HCT116 (cell line): ENCODE data around the gene UBR2. TPM values are rescaled to one million over a fixed set of nuclear protein-coding genes. Genes with fewer than 3 reads are reported as not detected.

Experiments used
- ATAC-seq: fragments of 200-7000 bp; cut with Tn5 transposase; 2 replicates; pipeline ENCODE4 v1.9.1; 2020; ENCODE audit warnings: mild to moderate bottlenecking, moderate library complexity
- BruUV-seq: library from RNA; stranded (reverse); fragments of 400-500 nt; replicated peaks from 2 replicates; lab custom pipeline; 2021; lab: Mats Ljungman, UMichigan
- CTCF ChIA-PET: fragments of 300-600 bp; sonication (Branson Sonifier 250); formaldehyde crosslinking; loops from one replicate; lab custom pipeline; 2021; ENCODE audit warnings: antibody characterized with exemption; lab: Charles Lee
- POLR2A ChIA-PET: fragments of 300-600, 350-600 bp; sonication (Branson Sonifier 250); formaldehyde crosslinking; loops from one replicate; lab custom pipeline; 2021; ENCODE audit warnings: antibody characterized with exemption; lab: Charles Lee
- RAD21 ChIA-PET, 2 experiments: fragments of 300-600 bp; sonication (Branson Sonifier 250); formaldehyde crosslinking; loops; one replicate each; lab custom pipeline; 2023; ENCODE audit warnings: low total read pairs in 2 of 2; ENCODE audit not compliant: uncharacterized antibody in 2 of 2, unreplicated experiment in 2 of 2, low non-redundant PET in 1 of 2; lab: Charles Lee
- DNase-seq: peaks from one replicate; pipeline ENCODE4 v3.0.0-alpha.2; 2010; ENCODE audit warnings: low read depth, low spot score
- H2AFZ ChIP-seq: fragments of 200-600 bp; shearing (Covaris generic), sonication (generic); 2 replicates; pipeline ENCODE4 v1.6.1; 2017; ENCODE audit warnings: low read depth, mixed run types, mixed read lengths, antibody characterized with exemption, low read length; ENCODE audit not compliant: poor library complexity, severe bottlenecking
- H3K27ac ChIP-seq: 2 replicates; pipeline ENCODE4 v1.5.1; 2012; ENCODE audit warnings: low read depth, low read length
- H3K27me3 ChIP-seq: fragments of 200-600 bp; sonication (generic); 2 replicates; pipeline ENCODE4 v1.6.1; 2016; ENCODE audit warnings: mixed run types, low read length, mixed read lengths; ENCODE audit not compliant: insufficient read depth
- H3K36me3 ChIP-seq, 2 experiments: fragments of 200-500 bp in 1 of 2; fragments of 200-600 bp in 1 of 2; sonication (Bioruptor generic) in 1 of 2; sonication (generic) in 1 of 2; 2 replicates each; pipeline versions ENCODE4 v1.5.1 to v1.6.1; 2014 to 2016; ENCODE audit warnings: low read length in 2 of 2, inconsistent platforms in 1 of 2, mixed read lengths in 1 of 2, mixed run types in 1 of 2; ENCODE audit not compliant: insufficient read depth in 2 of 2, control insufficient read depth in 1 of 2
- H3K4me1 ChIP-seq, 2 experiments: fragments of 200-600 bp in 1 of 2; sonication (generic) in 1 of 2; 2 replicates each; pipeline versions ENCODE4 v1.5.1 to v1.6.1; 2012 to 2017; ENCODE audit warnings: low read length in 2 of 2, inconsistent platforms in 1 of 2, mild to moderate bottlenecking in 1 of 2, mixed read lengths in 1 of 2, mixed run types in 1 of 2, moderate library complexity in 1 of 2; ENCODE audit not compliant: insufficient read depth in 2 of 2, control insufficient read depth in 1 of 2
- H3K4me2 ChIP-seq: fragments of 200-600 bp; sonication (generic); 2 replicates; pipeline ENCODE4 v1.6.1; 2017; ENCODE audit warnings: mixed run types, low read length, mixed read lengths
- H3K4me3 ChIP-seq, 2 experiments: fragments of 200-600 bp in 1 of 2; sonication (generic) in 1 of 2; replicated peaks in 1 of 2; 2 replicates each; pipeline ENCODE4 v1.5.1; 2011 to 2016; ENCODE audit warnings: low read length in 2 of 2, control low read depth in 1 of 2, low read depth in 1 of 2, mild to moderate bottlenecking in 1 of 2, mixed read lengths in 1 of 2, mixed run types in 1 of 2
- H3K79me2 ChIP-seq: fragments of 200-600 bp; sonication (generic); 2 replicates; pipeline ENCODE4 v1.6.1; 2017; ENCODE audit warnings: mild to moderate bottlenecking, mixed run types, low read length, moderate library complexity, mixed read lengths; ENCODE audit not compliant: insufficient read depth
- H3K9ac ChIP-seq: fragments of 200-600 bp; sonication (generic); 2 replicates; pipeline ENCODE4 v1.6.1; 2016; ENCODE audit warnings: low read length, mixed read lengths
- H3K9me2 ChIP-seq: fragments of 200-600 bp; sonication (generic), shearing (Covaris generic); 2 replicates; pipeline ENCODE4 v1.6.1; 2017; ENCODE audit warnings: mixed run types, mild to moderate bottlenecking, moderate library complexity; ENCODE audit not compliant: insufficient read depth
- H3K9me3 ChIP-seq, 2 experiments: fragments of 200-500 bp in 1 of 2; fragments of 200-600 bp in 1 of 2; sonication (Bioruptor generic) in 1 of 2; sonication (generic) in 1 of 2; 2 replicates each; pipeline ENCODE4 v1.6.1; 2014 to 2017; ENCODE audit warnings: low read length in 2 of 2, mixed read lengths in 2 of 2, inconsistent platforms in 1 of 2, low read depth in 1 of 2, mild to moderate bottlenecking in 1 of 2, mixed run types in 1 of 2, moderate library complexity in 1 of 2; ENCODE audit not compliant: control insufficient read depth in 1 of 2, insufficient read depth in 1 of 2
- H4K20me1 ChIP-seq: fragments of 200-600 bp; sonication (generic), shearing (Covaris generic); 2 replicates; pipeline ENCODE4 v1.6.1; 2017; ENCODE audit warnings: mixed run types, mild to moderate bottlenecking, moderate library complexity; ENCODE audit not compliant: insufficient read depth
- ATF3 ChIP-seq: IDR thresholded peaks from 2 replicates; pipeline ENCODE4 v1.6.1; 2012
- CBX3 ChIP-seq: IDR thresholded peaks from 2 replicates; pipeline ENCODE4 v1.6.1; 2012; ENCODE audit warnings: low read depth
- CEBPB ChIP-seq: IDR thresholded peaks from 2 replicates; pipeline ENCODE4 v1.6.1; 2012; ENCODE audit warnings: low read depth
- CTCF ChIP-seq, 3 experiments: fragments of 200-600 bp in 1 of 3; sonication (generic) in 1 of 3; IDR thresholded peaks in 2 of 3; conservative IDR thresholded peaks in 1 of 3; 2 replicates each; pipeline ENCODE4 v1.5.1; 2012 to 2017; ENCODE audit warnings: low read depth in 2 of 3, low read length in 2 of 3, antibody characterized with exemption in 1 of 3, borderline replicate concordance in 1 of 3, control low read depth in 1 of 3, mild to moderate bottlenecking in 1 of 3, mixed read lengths in 1 of 3, mixed run types in 1 of 3, moderate library complexity in 1 of 3; ENCODE audit not compliant: insufficient read depth in 1 of 3
- EGR1 ChIP-seq: IDR thresholded peaks from 2 replicates; pipeline ENCODE4 v1.6.1; 2012; ENCODE audit warnings: low read depth
- EZH2 ChIP-seq: fragments of 200-600 bp; sonication (generic); IDR thresholded peaks from 2 replicates; pipeline ENCODE4 v1.6.1; 2017; ENCODE audit warnings: antibody characterized with exemption, mixed run types
- EZH2phosphoT487 ChIP-seq: fragments of 200-600 bp; IDR thresholded peaks from 2 replicates; pipeline ENCODE4 v1.6.1; 2018; ENCODE audit warnings: antibody characterized with exemption, borderline replicate concordance
- JUND ChIP-seq: IDR thresholded peaks from 2 replicates; pipeline ENCODE4 v1.6.1; 2012
- MAX ChIP-seq: IDR thresholded peaks from 2 replicates; pipeline ENCODE4 v1.6.1; 2012
- POLR2A ChIP-seq: IDR thresholded peaks from 2 replicates; pipeline ENCODE4 v1.7.0; 2011; ENCODE audit warnings: borderline replicate concordance; ENCODE audit not compliant: insufficient read depth, insufficient read length; ENCODE audit errors: extremely low read depth
- POLR2AphosphoS5 ChIP-seq: IDR thresholded peaks from 2 replicates; pipeline ENCODE4 v1.6.1; 2011; ENCODE audit warnings: mild to moderate bottlenecking, low read depth, low read length, moderate library complexity
- RAD21 ChIP-seq: IDR thresholded peaks from 2 replicates; pipeline ENCODE4 v1.6.1; 2012; ENCODE audit warnings: low read depth, mild to moderate bottlenecking
- REST ChIP-seq: IDR thresholded peaks from 2 replicates; pipeline ENCODE4 v1.6.1; 2012; ENCODE audit warnings: low read depth
- SIN3A ChIP-seq: IDR thresholded peaks from 2 replicates; pipeline ENCODE4 v1.6.1; 2012; ENCODE audit warnings: low read depth
- SP1 ChIP-seq: IDR thresholded peaks from 2 replicates; pipeline ENCODE4 v1.6.1; 2012; ENCODE audit warnings: low read depth
- SRF ChIP-seq: IDR thresholded peaks from 2 replicates; pipeline ENCODE4 v1.6.1; 2012; ENCODE audit warnings: low read depth
- YY1 ChIP-seq: IDR thresholded peaks from 2 replicates; pipeline ENCODE4 v1.6.1; 2011; ENCODE audit warnings: low read length, low read depth, moderate library complexity, mild to moderate bottlenecking; ENCODE audit not compliant: insufficient replicate concordance; ENCODE audit errors: extremely low read depth
- ZBTB33 ChIP-seq: IDR thresholded peaks from 2 replicates; pipeline ENCODE4 v1.6.1; 2011; ENCODE audit warnings: mild to moderate bottlenecking, low read length, moderate library complexity; ENCODE audit not compliant: insufficient replicate concordance; ENCODE audit errors: extremely low read depth
- ZFX ChIP-seq: fragments of 450-650 bp; IDR thresholded peaks from 2 replicates; pipeline ENCODE4 v1.6.1; 2017
- ZNF274 ChIP-seq: fragments of 200-500 bp; sonication (Bioruptor generic); IDR thresholded peaks from 2 replicates; pipeline ENCODE4 v1.6.1; 2014; ENCODE audit warnings: mild to moderate bottlenecking, low read depth, low read length, inconsistent platforms
- intact Hi-C: fragments of 100-400 bp; cut with micrococcal nuclease; formaldehyde crosslinking; loops from 2 replicates; pipeline ENCODE4 v1.10.0; 2022
- total RNA-seq: library from RNA; stranded (reverse); gene quantifications from one replicate; pipeline ENCODE4 v1.2.1, GENCODE V29; 2021; ENCODE audit not compliant: unreplicated experiment

Gene UBR2
- total RNA-seq, 1 experiment from 2014 or later = 20.5 TPM

GRCh38 chr6:42604150-42604549 lies 40.3 kb downstream of the UBR2 start:
- Histone ChIP-seq H3K36me3 (peaks cover 2 to 6% of the 10 kb centered on the region in 2 experiments; a peak in 1 of 4 replicates), H3K9me2 (no peaks in the 10 kb centered on the region), H4K20me1 (no peaks in the 10 kb centered on the region), H3K9ac (no peak overlapping the region), H3K9me3 (no peaks in the 10 kb centered on the region), H3K27me3 (no peaks in the 10 kb centered on the region), H3K27ac (no peak overlapping the region), H3K79me2 (peaks cover 9% of the 10 kb centered on the region; the same call in 1 of the 2 replicates), H3K4me3 (no peak overlapping the region), H3K4me1 (no peaks in the 10 kb centered on the region), H2AFZ (no peak overlapping the region), H3K4me2 (no peak overlapping the region)
- DNase-seq (no peak), ATAC-seq (no peak)
- RAD21 ChIA-PET = no interaction called here
- intact Hi-C loops = loop anchor here (10.0 kb wide), 1 partner anchor 51 kb away; no protein-coding TSS in a partner anchor
- POLR2A ChIA-PET = no interaction called here
- no peak for TF ChIP-seq EGR1
- TF ChIP-seq ZFX = no peak
- TF ChIP-seq CTCF (IDR thresholded peaks at IDR 0.05 in 2 of 3, conservative IDR thresholded peaks at IDR 0.05 in 1 of 3; ENCODE audit: borderline replicate concordance in 1 of 3, insufficient read depth in 1 of 3, low read depth in 2 of 3, low read length in 2 of 3) = no peak
- TF ChIP-seq CBX3 = no peak
- TF ChIP-seq ATF3 = no peak
- TF ChIP-seq MAX = no peak
- TF ChIP-seq ZNF274 = no peak
- TF ChIP-seq YY1 = no peak
- TF ChIP-seq CEBPB = no peak
- no peak for TF ChIP-seq SRF
- no peak for TF ChIP-seq EZH2phosphoT487
- TF ChIP-seq SP1 = no peak
- TF ChIP-seq REST = no peak
- no peak for TF ChIP-seq SIN3A
- no peak for TF ChIP-seq ZBTB33
- no peak for TF ChIP-seq JUND
- TF ChIP-seq RAD21 = no peak
- no peak for TF ChIP-seq POLR2AphosphoS5
- TF ChIP-seq EZH2 = no peak
- no peak for TF ChIP-seq POLR2A
- CTCF ChIA-PET = no interaction called here
- no TSS peak for BruUV-seq
